ENCODE data around the gene PCDHB5.
"Not testable (repeated sequence)": the region's sequence is repeated elsewhere in the genome, so short reads cannot be mapped to it uniquely, and the experiment has no call there.

The PCDHB5 gene

GRCh38 chr5:141135030-141135717 lies at the start of gene PCDHB5:
Gene PCDHB5, plus strand, starts transcription at chr5:141135206. Its CDS starts 229 bp downstream, at chr5:141135435.
- DNase-seq (ENCODE audit: low spot score): peak; percentile 29

GRCh38 chr5:141094481-141095262 lies 40.3 kb upstream of the PCDHB5 start, which contains the start of gene PCDHB2:
Gene PCDHB2, plus strand, starts transcription at chr5:141094615. Its CDS starts 176 bp downstream, at chr5:141094791.
- DNase-seq (ENCODE audit: low spot score): peak; percentile 48

- no peak for DNase-seq (ENCODE audit: low spot score)
These were observed 39.8 kb upstream of the PCDHB5 start for GRCh38 chr5:141095263-141095641.

GRCh38 chr5:141096181-141096580 lies 38.8 kb upstream of the PCDHB5 start:
- DNase-seq (ENCODE audit: low spot score): not testable (repeated sequence)

- not testable (repeated sequence) for DNase-seq (ENCODE audit: low spot score)
These were observed 38.4 kb upstream of the PCDHB5 start for GRCh38 chr5:141096586-141096985.

- DNase-seq (ENCODE audit: low spot score): peak; percentile 78
These were observed 34.7 kb upstream of the PCDHB5 start, which contains the start of gene PCDHB3 for GRCh38 chr5:141100243-141100805. Gene PCDHB3, plus strand, starts transcription at chr5:141100473. Its CDS starts 177 bp downstream, at chr5:141100650.

GRCh38 chr5:141101059-141101458 lies 33.9 kb upstream of the PCDHB5 start:
- DNase-seq (ENCODE audit: low spot score): no peak

- DNase-seq (ENCODE audit: low spot score): not testable (repeated sequence)
These were observed 32.9 kb upstream of the PCDHB5 start for GRCh38 chr5:141102070-141102469.

- DNase-seq (ENCODE audit: low spot score): not testable (repeated sequence)
These were observed 32.5 kb upstream of the PCDHB5 start for GRCh38 chr5:141102471-141102870.

- DNase-seq (ENCODE audit: low spot score): no peak
These were observed 29.7 kb upstream of the PCDHB5 start for GRCh38 chr5:141105350-141105749.

- no peak for DNase-seq (ENCODE audit: low spot score)
These were observed 15.8 kb upstream of the PCDHB5 start for GRCh38 chr5:141119250-141119649.

GRCh38 chr5:141121563-141121962 lies 13.4 kb upstream of the PCDHB5 start, which contains the start of gene PCDHB4:
Gene PCDHB4, plus strand, starts transcription at chr5:141121818. Its CDS starts 181 bp downstream, at chr5:141121999.
- no peak for DNase-seq (ENCODE audit: low spot score)

- DNase-seq (ENCODE audit: low spot score): no peak
These were observed 13.0 kb upstream of the PCDHB5 start for GRCh38 chr5:141121985-141122384.

GRCh38 chr5:141123396-141124135 lies 11.4 kb upstream of the PCDHB5 start:
- not testable (repeated sequence) for DNase-seq (ENCODE audit: low spot score)

GRCh38 chr5:141127305-141127704 lies 7.7 kb upstream of the PCDHB5 start:
- DNase-seq (ENCODE audit: low spot score): no peak

GRCh38 chr5:141135718-141136266 lies 786 bp downstream of the PCDHB5 start:
- no peak for DNase-seq (ENCODE audit: low spot score)

- DNase-seq (ENCODE audit: low spot score): not testable (repeated sequence)
These were observed 2.3 kb downstream of the PCDHB5 start for GRCh38 chr5:141137346-141137745.

- no peak for DNase-seq (ENCODE audit: low spot score)
These were observed 14.8 kb downstream of the PCDHB5 start, which contains the start of gene PCDHB6 for GRCh38 chr5:141149812-141150211. Gene PCDHB6, plus strand, starts transcription at chr5:141150057. Its CDS starts 201 bp downstream, at chr5:141150258.

- no peak for DNase-seq (ENCODE audit: low spot score)
These were observed 15.4 kb downstream of the PCDHB5 start for GRCh38 chr5:141150224-141150992.

GRCh38 chr5:141150993-141151325 lies 16.0 kb downstream of the PCDHB5 start:
- DNase-seq (ENCODE audit: low spot score): no peak

GRCh38 chr5:141151632-141152031 lies 16.6 kb downstream of the PCDHB5 start:
- DNase-seq (ENCODE audit: low spot score): not testable (repeated sequence)

All from NAMALWA (cell line).